IPS-15b (cell line): ENCODE results near the gene SLC37A2.

Source experiments
- H3K27me3 ChIP-seq: one replicate; pipeline ENCODE4 v1.6.1; 2013; ENCODE audit warnings: low read length; ENCODE audit not compliant: control insufficient read depth, insufficient read depth
- H3K36me3 ChIP-seq: one replicate; pipeline ENCODE4 v1.6.1; 2013; ENCODE audit warnings: low read length; ENCODE audit not compliant: control insufficient read depth, insufficient read depth
- H3K4me1 ChIP-seq: one replicate; pipeline ENCODE4 v1.6.1; 2013; ENCODE audit warnings: mild to moderate bottlenecking, low read length; ENCODE audit not compliant: control insufficient read depth, insufficient read depth
- H3K4me3 ChIP-seq: one replicate; pipeline ENCODE4 v1.5.1; 2013; ENCODE audit warnings: low read depth, low read length
- H3K9ac ChIP-seq: one replicate; pipeline ENCODE4 v1.6.1; 2013; ENCODE audit warnings: low read depth, mild to moderate bottlenecking, low read length
- H3K9me3 ChIP-seq: one replicate; pipeline ENCODE4 v1.6.1; 2013; ENCODE audit warnings: mild to moderate bottlenecking, low read length; ENCODE audit not compliant: control insufficient read depth, insufficient read depth

SLC37A2 gene

DNA sequence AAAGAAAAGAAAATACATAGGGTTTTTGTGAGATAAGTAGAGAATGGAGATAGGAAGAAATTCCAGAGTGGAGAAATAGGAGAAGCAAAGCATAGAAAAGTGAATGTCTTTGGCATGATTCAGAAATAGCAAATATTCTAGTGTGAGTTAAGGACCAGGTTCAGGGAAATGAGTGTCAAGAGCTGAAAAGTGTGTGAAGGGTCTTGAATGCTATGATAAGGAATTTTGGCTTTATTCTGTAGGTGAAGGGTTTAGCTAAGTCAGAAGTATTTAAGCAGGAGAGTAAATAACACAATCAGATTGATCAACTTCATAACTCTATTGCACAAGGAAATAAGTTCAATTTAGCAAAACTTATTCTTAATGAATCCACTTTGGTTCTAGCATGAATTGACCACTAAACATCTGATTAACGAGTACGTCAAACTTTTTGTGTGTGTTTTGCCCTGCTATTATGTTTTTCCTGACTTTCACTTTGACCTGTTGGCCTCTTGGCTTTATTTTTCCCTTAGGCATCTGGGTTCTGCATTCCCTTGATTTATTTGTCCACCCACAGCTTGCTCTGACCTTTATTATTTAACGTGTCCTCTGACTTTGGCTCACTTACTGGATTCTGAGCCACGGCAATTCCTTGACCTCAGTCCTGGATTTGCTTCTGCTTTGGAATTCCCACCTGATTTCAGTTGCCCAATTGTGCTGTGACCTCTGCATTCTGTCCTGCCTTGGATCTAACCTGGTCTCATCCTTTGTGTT, 60.3 kb downstream of the SLC37A2 start:
- Histone ChIP-seq H3K4me1 (no peaks in the 10 kb centered on the region), H3K9ac (no peak overlapping the region), H3K36me3 (no peaks in the 10 kb centered on the region), H3K27me3 (peaks cover 33% of the 10 kb centered on the region), H3K9me3 (no peaks in the 10 kb centered on the region), H3K4me3 (no peak overlapping the region)

DNA sequence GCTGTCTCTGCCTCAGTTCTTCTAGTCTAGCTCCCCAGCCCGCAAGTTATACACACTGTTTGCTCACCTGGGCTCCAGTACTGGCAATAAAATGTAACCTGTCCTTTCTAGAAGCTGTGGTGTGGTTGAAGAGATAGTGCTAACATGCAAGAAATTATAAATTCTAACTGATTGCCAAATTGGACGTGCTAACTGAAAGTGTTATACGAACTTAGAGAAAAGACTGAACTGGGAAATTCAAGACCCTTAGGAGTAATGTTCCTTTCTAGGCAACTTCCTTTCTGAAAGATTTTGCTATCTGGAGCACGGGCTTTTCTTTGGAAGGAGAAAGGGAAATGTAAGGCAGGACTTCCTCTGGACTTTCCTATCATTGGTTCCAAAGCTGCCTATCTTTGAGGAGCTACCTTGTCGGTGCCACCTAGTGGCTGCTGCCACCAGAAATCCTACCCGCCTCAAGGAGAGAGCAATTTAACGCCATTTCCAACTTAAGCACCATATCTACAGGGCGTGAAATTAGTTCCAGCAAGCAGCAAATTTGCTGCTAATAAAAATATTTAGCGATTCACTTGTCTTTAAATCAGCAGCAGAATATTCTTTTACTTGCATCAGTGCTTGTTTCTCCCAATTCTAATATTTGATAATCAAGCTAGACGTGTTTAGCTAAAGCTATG, 61.0 kb downstream of the SLC37A2 start:
- no peak overlapping the region for H3K9ac ChIP-seq
- H3K27me3 ChIP-seq: peaks cover 33% of the 10 kb centered on the region
- no peak overlapping the region for H3K4me3 ChIP-seq

DNA sequence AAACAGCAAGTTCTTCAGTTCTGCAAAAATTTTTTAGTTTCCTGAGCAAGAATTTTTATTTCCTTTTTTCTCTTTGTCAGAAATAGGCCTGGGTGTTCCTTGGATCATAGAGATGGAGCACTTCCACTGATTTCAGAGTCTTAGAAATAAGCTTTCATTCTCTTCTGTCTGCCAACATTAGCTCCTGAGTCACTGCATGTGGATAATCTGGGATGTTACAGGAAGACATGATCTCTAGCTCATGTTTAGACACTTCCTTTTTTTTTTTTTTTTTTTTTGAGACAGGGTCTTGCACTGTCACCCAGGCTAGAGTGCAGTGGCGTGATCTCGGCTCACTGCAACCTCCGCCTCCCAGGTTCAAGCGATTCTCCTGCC, 61.5 kb downstream of the SLC37A2 start:
- Histone ChIP-seq H3K9me3 (no peaks in the 10 kb centered on the region), H3K27me3 (peaks cover 33% of the 10 kb centered on the region), H3K4me3 (no peak overlapping the region), H3K4me1 (no peaks in the 10 kb centered on the region), H3K36me3 (no peaks in the 10 kb centered on the region), H3K9ac (no peak overlapping the region)

More for the DNA sequence above, 61.0 kb downstream of the SLC37A2 start:
- H3K36me3 ChIP-seq: no peaks in the 10 kb centered on the region
- H3K4me1 ChIP-seq: no peaks in the 10 kb centered on the region
- H3K9me3 ChIP-seq: no peaks in the 10 kb centered on the region

DNA sequence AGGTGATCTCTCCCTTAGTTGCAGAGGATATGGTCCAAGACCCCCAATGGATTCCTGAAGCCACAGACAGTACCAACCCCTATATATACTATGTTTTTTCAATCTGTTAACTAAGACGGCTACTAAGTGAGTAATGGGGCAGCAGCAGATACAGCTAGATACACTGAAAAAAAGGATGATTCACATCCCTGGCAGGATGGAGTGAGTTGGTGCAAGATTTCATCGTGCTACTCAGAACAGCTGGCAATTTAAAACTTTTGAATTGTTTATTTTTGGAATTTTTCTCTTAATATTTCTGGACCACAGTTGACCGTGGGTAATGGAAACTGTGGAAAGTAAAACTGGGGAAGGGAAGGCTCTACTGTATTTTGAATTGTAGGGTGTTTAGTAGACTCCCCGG, 65.3 kb downstream of the SLC37A2 start:
- no peak overlapping the region for H3K4me3 ChIP-seq

DNA sequence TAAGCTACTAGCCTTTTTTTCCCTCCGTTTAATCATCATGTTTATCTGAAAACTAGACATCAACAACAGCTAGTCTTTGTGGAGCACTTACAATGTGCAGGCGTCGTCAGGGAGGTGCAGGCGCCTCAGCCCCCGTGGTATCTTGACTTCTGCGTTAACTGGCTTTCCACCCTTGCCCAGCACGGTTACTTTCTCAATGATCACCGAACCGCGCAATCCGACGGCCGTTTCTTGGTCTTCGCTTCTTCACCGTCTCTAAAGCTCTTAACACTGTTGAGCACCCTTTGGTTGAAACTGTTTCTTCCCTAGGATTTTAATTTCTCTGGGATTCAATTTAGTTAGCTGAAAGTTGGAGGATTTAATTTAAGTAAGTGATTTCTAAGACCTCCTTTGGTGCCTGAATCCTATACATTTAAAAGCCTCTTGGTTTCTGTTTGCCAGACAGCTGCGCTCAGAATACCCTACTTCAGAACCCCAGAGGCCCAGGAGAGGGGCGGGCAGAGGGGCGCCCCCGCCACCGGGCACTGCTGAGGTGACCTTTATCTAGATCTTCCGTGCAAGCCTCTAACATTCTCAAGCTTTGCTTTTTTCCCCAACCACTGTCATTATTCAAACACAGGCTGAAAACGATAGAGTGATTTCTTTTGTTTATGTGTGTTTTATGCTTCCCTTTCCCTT, 66.3 kb downstream of the SLC37A2 start:
- Histone ChIP-seq H3K9me3 (no peaks in the 10 kb centered on the region), H3K4me3 (no peak overlapping the region), H3K9ac (no peak overlapping the region), H3K4me1 (no peaks in the 10 kb centered on the region), H3K27me3 (peaks cover 17% of the 10 kb centered on the region), H3K36me3 (no peaks in the 10 kb centered on the region)

More for the DNA sequence above, 65.3 kb downstream of the SLC37A2 start:
- no peak overlapping the region for H3K9ac ChIP-seq
- H3K36me3 ChIP-seq: no peaks in the 10 kb centered on the region
- peaks cover 17% of the 10 kb centered on the region for H3K27me3 ChIP-seq
- H3K9me3 ChIP-seq: no peaks in the 10 kb centered on the region
- H3K4me1 ChIP-seq: no peaks in the 10 kb centered on the region

DNA sequence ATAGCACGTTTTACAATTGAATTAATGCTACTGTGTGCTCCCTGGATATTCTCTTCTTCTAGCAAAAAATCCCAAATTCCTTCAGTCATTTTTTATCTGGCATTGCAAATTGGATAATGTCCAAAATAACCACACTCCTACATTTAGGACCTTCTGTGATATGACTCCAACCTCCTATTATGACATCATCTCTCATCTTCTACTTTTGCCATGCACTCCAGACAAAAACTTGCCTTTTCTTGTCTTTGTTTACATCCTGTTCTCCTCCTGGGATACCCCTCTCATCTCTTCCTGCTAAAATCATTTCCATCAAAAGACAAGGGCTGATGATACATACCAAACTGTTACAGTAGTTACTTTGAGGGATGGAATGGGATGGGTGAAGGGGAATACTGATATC, 69.0 kb downstream of the SLC37A2 start:
- H3K27me3 ChIP-seq: peaks cover 11% of the 10 kb centered on the region

DNA sequence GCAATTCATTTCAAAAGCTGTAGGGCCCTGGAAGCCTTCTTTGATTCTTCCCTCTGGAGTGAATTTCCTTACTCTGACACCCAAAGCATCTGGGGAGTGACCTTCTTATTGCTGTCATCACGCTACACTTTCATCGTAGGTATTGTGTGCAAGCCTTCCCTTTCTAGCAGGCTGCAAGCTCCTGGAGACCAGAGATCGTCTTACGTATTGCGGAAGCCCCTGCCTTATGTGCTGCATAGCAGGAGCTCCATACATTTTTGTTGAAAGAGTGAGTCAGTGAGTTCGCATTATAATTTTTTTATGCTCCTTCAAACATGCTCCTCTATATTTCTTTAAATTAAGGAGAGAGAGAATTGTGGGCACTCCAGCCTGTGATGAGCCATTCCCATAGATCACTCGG, 69.5 kb downstream of the SLC37A2 start:
- Histone ChIP-seq H3K27me3 (peaks cover 9% of the 10 kb centered on the region), H3K9me3 (no peaks in the 10 kb centered on the region), H3K9ac (no peak overlapping the region), H3K36me3 (no peaks in the 10 kb centered on the region), H3K4me3 (no peak overlapping the region), H3K4me1 (no peaks in the 10 kb centered on the region)

More for the DNA sequence above, 69.0 kb downstream of the SLC37A2 start:
- Histone ChIP-seq H3K36me3 (no peaks in the 10 kb centered on the region), H3K4me1 (no peaks in the 10 kb centered on the region), H3K9me3 (no peaks in the 10 kb centered on the region), H3K9ac (no peak overlapping the region), H3K4me3 (no peak overlapping the region)

DNA sequence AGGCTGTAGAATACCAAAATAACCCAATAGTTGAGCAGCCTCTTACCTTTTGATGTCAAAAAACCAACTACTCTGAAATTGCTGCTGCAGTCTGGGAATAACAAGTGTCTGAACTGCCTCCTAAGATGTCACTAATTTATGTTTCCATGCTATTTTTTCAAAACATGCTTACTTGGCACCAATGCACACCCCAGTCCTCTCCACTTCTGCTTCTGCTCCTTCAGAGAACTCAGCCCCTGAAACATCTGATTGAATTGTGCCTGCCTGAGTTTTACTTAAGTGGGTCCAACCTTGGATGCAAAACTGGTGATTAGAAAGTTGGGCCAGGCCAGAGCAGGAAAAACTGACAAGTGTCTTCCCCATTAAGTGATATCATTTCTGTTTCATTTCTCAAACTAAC, 72.9 kb downstream of the SLC37A2 start:
- no peaks in the 10 kb centered on the region for H3K36me3 ChIP-seq
- peaks cover 17% of the 10 kb centered on the region for H3K4me1 ChIP-seq
- H3K9me3 ChIP-seq: no peaks in the 10 kb centered on the region
- no peak overlapping the region for H3K4me3 ChIP-seq
- peaks cover 37% of the 10 kb centered on the region for H3K27me3 ChIP-seq
- no peak overlapping the region for H3K9ac ChIP-seq

DNA sequence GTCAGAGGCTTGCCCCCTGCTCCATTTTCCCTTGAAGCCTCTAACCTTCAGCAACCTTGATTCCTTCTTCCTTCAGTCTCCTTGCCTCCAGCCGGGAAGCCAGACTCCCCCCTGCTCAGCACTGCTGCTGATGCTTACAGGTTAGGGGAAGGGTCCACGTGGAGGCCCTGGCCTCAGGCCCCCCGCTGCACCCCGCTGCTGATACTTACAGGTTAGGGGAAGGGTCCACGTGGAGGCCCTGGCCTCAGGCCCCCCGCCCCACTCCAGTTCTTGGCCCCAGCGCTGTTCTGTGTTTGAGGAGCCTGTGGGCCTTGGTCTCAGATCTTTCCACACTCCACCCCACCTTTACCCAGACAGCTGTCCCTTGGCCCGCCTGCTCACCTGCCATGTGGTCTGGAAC, 75.9 kb downstream of the SLC37A2 start:
- H3K9ac ChIP-seq: no peak overlapping the region
- no peaks in the 10 kb centered on the region for H3K9me3 ChIP-seq
- H3K4me3 ChIP-seq: no peak overlapping the region
- H3K27me3 ChIP-seq: peaks cover 58% of the 10 kb centered on the region
- H3K36me3 ChIP-seq: no peaks in the 10 kb centered on the region
- H3K4me1 ChIP-seq: peaks cover 26% of the 10 kb centered on the region

DNA sequence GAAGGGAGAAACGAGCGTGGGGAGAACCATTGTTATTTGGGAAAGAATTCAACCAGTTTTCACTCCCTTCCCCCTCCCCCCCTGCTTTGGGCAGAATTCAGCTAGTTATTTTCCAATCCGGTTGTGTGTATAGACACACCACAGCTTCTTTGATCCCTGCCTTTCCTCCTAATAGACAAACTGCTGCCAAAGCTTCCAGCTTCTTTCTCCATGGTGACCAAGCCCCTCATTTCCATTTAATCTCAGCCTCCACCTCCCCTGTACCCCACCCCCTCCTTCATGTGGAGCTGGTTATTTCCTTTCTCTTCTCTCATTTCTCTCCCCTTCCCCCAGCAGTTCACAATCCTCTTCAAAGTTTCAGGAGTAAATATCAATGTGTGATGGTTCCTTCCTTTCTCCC, 76.7 kb downstream of the SLC37A2 start:
- H3K9me3 ChIP-seq: no peaks in the 10 kb centered on the region
- H3K4me3 ChIP-seq: no peak overlapping the region

More for the DNA sequence above, 76.7 kb downstream of the SLC37A2 start:
- no peaks in the 10 kb centered on the region for H3K36me3 ChIP-seq
- no peak overlapping the region for H3K9ac ChIP-seq
- H3K4me1 ChIP-seq: peaks cover 26% of the 10 kb centered on the region
- peaks cover 67% of the 10 kb centered on the region for H3K27me3 ChIP-seq
